Measurements from ENCODE around the gene FBXO22. TPM values are rescaled to one million over a fixed set of nuclear protein-coding genes. Genes with fewer than 3 reads are reported as not detected.
A peak's percentile ranks its signal among the peaks of the same experiment; 100 is the strongest.
"Not testable (repeated sequence)": the region's sequence is repeated elsewhere in the genome, so short reads cannot be mapped to it uniquely, and the experiment has no call there.

FBXO22 gene
- total and polyA plus RNA-seq, 2 donors (not counting 1 experiment from before 2014, with no cell fraction given): 27.0 to 75.6 TPM

GRCh38 chr15:75905231-75905630 is 1.6 kb downstream of the FBXO22 start:
- no peak for DNase-seq (ENCODE audit: low read depth in 2 of 2)
- no peak overlapping the region for H2AFZ ChIP-seq (ENCODE audit: low read length)
- no peak overlapping the region for H3K9ac ChIP-seq (ENCODE audit: insufficient read depth, low read length)
- no peaks in the 10 kb centered on the region for H4K20me1 ChIP-seq (ENCODE audit: control insufficient read depth, extremely low read depth, insufficient read depth, low read length)
- peak overlapping the region in 2 of 4 experiments; percentile 19 to 36 for H3K4me3 ChIP-seq (replicated peaks in 1 of 4; ENCODE audit: control extremely low read depth in 1 of 4, insufficient read depth in 1 of 4, low read depth in 3 of 4, low read length in 4 of 4)
- no peak overlapping the region for H3K4me2 ChIP-seq (ENCODE audit: extremely low read depth, insufficient read depth, low read length)
- H3K79me2 ChIP-seq (ENCODE audit: control insufficient read depth, insufficient read depth, low read length): peaks cover 30% of the 10 kb centered on the region
- H3K27ac ChIP-seq (ENCODE audit: insufficient read depth, low read length): no peak overlapping the region
- no peak for TF ChIP-seq EZH2 (IDR thresholded peaks at IDR 0.05; ENCODE audit: low read length, missing control alignments)
- TF ChIP-seq CTCF (conservative IDR thresholded peaks at IDR 0.05 in 1 of 2, IDR thresholded peaks at IDR 0.05 in 1 of 2; ENCODE audit: low read depth in 1 of 2, low read length in 2 of 2): no peak
- no peaks in the 10 kb centered on the region for H3K9me3 ChIP-seq (ENCODE audit: control insufficient read depth, insufficient read depth, low read depth, low read length)
- no peaks in the 10 kb centered on the region for H3K36me3 ChIP-seq (ENCODE audit: control insufficient read depth, insufficient read depth, low read length)
- H3K4me1 ChIP-seq (ENCODE audit: control insufficient read depth, extremely low read depth, insufficient read depth, low read length): no peaks in the 10 kb centered on the region
- no peaks in the 10 kb centered on the region for H3K27me3 ChIP-seq (ENCODE audit: control insufficient read depth, insufficient read depth, low read length)

- not testable (repeated sequence) for H3K9ac ChIP-seq (ENCODE audit: insufficient read depth, low read length); H2AFZ ChIP-seq (ENCODE audit: low read length); H3K36me3 ChIP-seq (ENCODE audit: control insufficient read depth, insufficient read depth, low read length); H3K9me3 ChIP-seq (ENCODE audit: control insufficient read depth, insufficient read depth, low read depth, low read length); H3K4me3 ChIP-seq (replicated peaks in 1 of 4; ENCODE audit: control extremely low read depth in 1 of 4, insufficient read depth in 1 of 4, low read depth in 3 of 4, low read length in 4 of 4); H3K4me2 ChIP-seq (ENCODE audit: extremely low read depth, insufficient read depth, low read length); H3K4me1 ChIP-seq (ENCODE audit: control insufficient read depth, extremely low read depth, insufficient read depth, low read length); H3K27ac ChIP-seq (ENCODE audit: insufficient read depth, low read length); H3K27me3 ChIP-seq (ENCODE audit: control insufficient read depth, insufficient read depth, low read length); DNase-seq (ENCODE audit: low read depth in 2 of 2); H4K20me1 ChIP-seq (ENCODE audit: control insufficient read depth, extremely low read depth, insufficient read depth, low read length)
- H3K79me2 ChIP-seq (ENCODE audit: control insufficient read depth, insufficient read depth, low read length): peaks cover 22% of the 10 kb centered on the region
These were observed 6.7 kb downstream of the FBXO22 start for GRCh38 chr15:75910355-75910754.

- Histone ChIP-seq H3K79me2 (ENCODE audit: control insufficient read depth, insufficient read depth, low read length) (no peaks in the 10 kb centered on the region), H3K4me1 (ENCODE audit: control insufficient read depth, extremely low read depth, insufficient read depth, low read length) (peaks cover under 1% of the 10 kb centered on the region), H4K20me1 (ENCODE audit: control insufficient read depth, extremely low read depth, insufficient read depth, low read length) (no peaks in the 10 kb centered on the region), H3K9me3 (ENCODE audit: control insufficient read depth, insufficient read depth, low read depth, low read length) (no peaks in the 10 kb centered on the region), H3K27me3 (ENCODE audit: control insufficient read depth, insufficient read depth, low read length) (no peaks in the 10 kb centered on the region), H3K36me3 (ENCODE audit: control insufficient read depth, insufficient read depth, low read length) (no peaks in the 10 kb centered on the region), H3K4me3 (replicated peaks in 1 of 4; ENCODE audit: control extremely low read depth in 1 of 4, insufficient read depth in 1 of 4, low read depth in 3 of 4, low read length in 4 of 4) (no peak overlapping the region), H2AFZ (ENCODE audit: low read length) (no peak overlapping the region), H3K27ac (ENCODE audit: insufficient read depth, low read length) (no peak overlapping the region), H3K4me2 (ENCODE audit: extremely low read depth, insufficient read depth, low read length) (no peak overlapping the region), H3K9ac (ENCODE audit: insufficient read depth, low read length) (no peak overlapping the region)
- TF ChIP-seq EZH2 (IDR thresholded peaks at IDR 0.05; ENCODE audit: low read length, missing control alignments) (no peak), CTCF (conservative IDR thresholded peaks at IDR 0.05 in 1 of 2, IDR thresholded peaks at IDR 0.05 in 1 of 2; ENCODE audit: low read depth in 1 of 2, low read length in 2 of 2) (no peak)
- DNase-seq (ENCODE audit: low read depth in 2 of 2): no peak
These were observed 13.3 kb downstream of the FBXO22 start for GRCh38 chr15:75916978-75917377.
